Activated naive CD8-positive, alpha-beta T cell treated with anti-CD3 and anti-CD28 coated beads, Interleukin-2, amount 10 ng/mL, durations not matched to agents 7 days and 5 days (primary cell): ENCODE results near the gene PDLIM5. TPM values are rescaled to one million over a fixed set of nuclear protein-coding genes. Genes with fewer than 3 reads are reported as not detected.
"Not testable (repeated sequence)": the region's sequence is repeated elsewhere in the genome, so short reads cannot be mapped to it uniquely, and the experiment has no call there.

Experiments used
- ATAC-seq: fragments of 150-1000 bp; cut with Tn5 transposase; one replicate; pipeline ENCODE4 v1.10.0; 2021; ENCODE audit warnings: low read depth, moderate library complexity
- POLR2A ChIA-PET: fragments of 350-600 bp; sonication (Branson Sonifier 250); formaldehyde crosslinking; loops from one replicate; lab custom pipeline; 2021; ENCODE audit warnings: antibody characterized with exemption; lab: Charles Lee
- DNase-seq: peaks from one replicate; pipeline ENCODE4 v3.0.0; 2021
- H3K27ac Mint-ChIP-seq: one replicate; pipeline ENCODE4 v1.8.0; 2022; ENCODE audit warnings: mild to moderate bottlenecking, mixed read lengths
- H3K27me3 Mint-ChIP-seq: one replicate; pipeline ENCODE4 v1.8.0; 2022; ENCODE audit warnings: mild to moderate bottlenecking, moderate library complexity, mixed read lengths
- H3K36me3 Mint-ChIP-seq: one replicate; pipeline ENCODE4 v1.8.0; 2021; ENCODE audit warnings: mild to moderate bottlenecking, mixed read lengths
- H3K4me1 Mint-ChIP-seq: one replicate; pipeline ENCODE4 v1.8.0; 2021; ENCODE audit warnings: mixed read lengths
- H3K4me3 Mint-ChIP-seq: one replicate; pipeline ENCODE4 v1.8.0; 2022; ENCODE audit warnings: mild to moderate bottlenecking, moderate library complexity, mixed read lengths
- H3K9me3 Mint-ChIP-seq: one replicate; pipeline ENCODE4 v1.8.0; 2021; ENCODE audit warnings: mixed read lengths
- total RNA-seq, 2 experiments: library from RNA; stranded (reverse); gene quantifications; one replicate each; pipeline ENCODE4 v1.2.3, GENCODE V29; 2021

The PDLIM5 gene
- total RNA-seq, 2 experiments from 2014 or later = 25.6 to 31.6 TPM

DNA sequence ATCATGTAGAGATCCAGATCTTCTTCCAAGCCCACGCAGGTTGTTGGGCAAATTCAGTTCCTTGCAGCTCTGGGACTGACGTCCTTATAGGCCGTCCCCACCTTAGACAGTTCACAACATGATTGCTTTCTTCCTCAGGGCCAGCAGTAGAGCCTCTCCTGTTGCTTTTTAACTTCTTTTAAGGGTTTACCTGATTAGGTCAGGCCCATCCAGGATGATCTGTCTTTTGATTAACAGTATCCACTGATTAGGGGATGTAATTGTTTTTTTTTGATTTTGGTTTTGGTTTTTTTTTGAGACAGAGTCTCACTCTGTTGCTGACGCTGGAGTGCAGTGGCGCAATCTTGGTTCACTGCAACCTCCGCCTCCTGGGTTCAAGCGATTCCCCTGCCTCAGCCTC, 197.0 kb downstream of the PDLIM5 start:
- H3K36me3 Mint-ChIP-seq = no peaks in the 10 kb centered on the region
- ATAC-seq = no peak
- H3K4me3 Mint-ChIP-seq = no peak overlapping the region
- H3K4me1 Mint-ChIP-seq = no peaks in the 10 kb centered on the region
- no peak overlapping the region for H3K27ac Mint-ChIP-seq
- POLR2A ChIA-PET = no interaction called here
- no peaks in the 10 kb centered on the region for H3K27me3 Mint-ChIP-seq
- DNase-seq = no peak
- H3K9me3 Mint-ChIP-seq = no peaks in the 10 kb centered on the region

GRCh38 chr4:94649381-94650133, 197.8 kb downstream of the PDLIM5 start:
- H3K27ac Mint-ChIP-seq = no peak overlapping the region
- ATAC-seq (no peak), DNase-seq (no peak)
- no peak overlapping the region for H3K4me3 Mint-ChIP-seq
- no peaks in the 10 kb centered on the region for H3K4me1 Mint-ChIP-seq
- no peaks in the 10 kb centered on the region for H3K9me3 Mint-ChIP-seq
- no peaks in the 10 kb centered on the region for H3K36me3 Mint-ChIP-seq
- POLR2A ChIA-PET = no interaction called here
- no peaks in the 10 kb centered on the region for H3K27me3 Mint-ChIP-seq

GRCh38 chr4:94650134-94650495, 198.4 kb downstream of the PDLIM5 start:
- ATAC-seq (no peak), DNase-seq (no peak)
- Mint-ChIP-seq H3K27me3 (no peaks in the 10 kb centered on the region), H3K27ac (no peak overlapping the region), H3K9me3 (no peaks in the 10 kb centered on the region), H3K36me3 (no peaks in the 10 kb centered on the region), H3K4me1 (no peaks in the 10 kb centered on the region), H3K4me3 (no peak overlapping the region)
- POLR2A ChIA-PET = no interaction called here

GRCh38 chr4:94650690-94651089, 198.9 kb downstream of the PDLIM5 start:
- no peaks in the 10 kb centered on the region for H3K9me3 Mint-ChIP-seq
- ATAC-seq (no peak), DNase-seq (no peak)
- H3K27ac Mint-ChIP-seq = no peak overlapping the region
- no peaks in the 10 kb centered on the region for H3K27me3 Mint-ChIP-seq
- H3K4me3 Mint-ChIP-seq = no peak overlapping the region
- POLR2A ChIA-PET = no interaction called here
- no peaks in the 10 kb centered on the region for H3K4me1 Mint-ChIP-seq
- no peaks in the 10 kb centered on the region for H3K36me3 Mint-ChIP-seq

- DNase-seq (no peak), ATAC-seq (no peak)
- no peaks in the 10 kb centered on the region for H3K9me3 Mint-ChIP-seq
- no peaks in the 10 kb centered on the region for H3K36me3 Mint-ChIP-seq
- no peaks in the 10 kb centered on the region for H3K27me3 Mint-ChIP-seq
- H3K27ac Mint-ChIP-seq = no peak overlapping the region
- H3K4me1 Mint-ChIP-seq = no peaks in the 10 kb centered on the region
- POLR2A ChIA-PET = no interaction called here
- H3K4me3 Mint-ChIP-seq = no peak overlapping the region
Observed at GRCh38 chr4:94653095-94653649, 201.4 kb downstream of the PDLIM5 start.

GRCh38 chr4:94653984-94654609, 202.4 kb downstream of the PDLIM5 start:
- POLR2A ChIA-PET = no interaction called here
- H3K4me1 Mint-ChIP-seq = no peaks in the 10 kb centered on the region
- DNase-seq (no peak), ATAC-seq (no peak)
- H3K27ac Mint-ChIP-seq = no peak overlapping the region
- no peaks in the 10 kb centered on the region for H3K9me3 Mint-ChIP-seq
- H3K36me3 Mint-ChIP-seq = no peaks in the 10 kb centered on the region
- no peaks in the 10 kb centered on the region for H3K27me3 Mint-ChIP-seq
- no peak overlapping the region for H3K4me3 Mint-ChIP-seq

DNA sequence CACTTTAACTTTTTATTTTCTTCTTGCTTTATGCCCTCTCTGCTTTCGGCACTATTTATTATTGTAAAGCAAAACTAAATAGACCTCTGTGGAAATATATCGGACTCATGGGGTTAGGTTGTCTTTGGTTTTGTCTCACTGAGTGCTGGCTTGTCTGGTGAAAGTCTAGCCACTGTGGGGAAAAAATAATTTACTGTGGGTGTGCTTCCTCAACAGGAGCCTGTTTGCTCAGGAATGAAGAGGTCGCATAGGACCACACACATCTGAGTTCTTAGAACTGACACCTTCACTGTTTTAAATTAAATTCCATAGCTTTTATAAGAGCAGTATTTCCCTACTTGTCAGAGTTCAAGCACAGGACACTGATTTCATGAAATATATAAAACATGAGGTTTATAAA, 203.0 kb downstream of the PDLIM5 start:
- DNase-seq = no peak
- Mint-ChIP-seq H3K4me3 (no peak overlapping the region), H3K9me3 (no peaks in the 10 kb centered on the region), H3K4me1 (no peaks in the 10 kb centered on the region), H3K36me3 (no peaks in the 10 kb centered on the region), H3K27ac (no peak overlapping the region), H3K27me3 (no peaks in the 10 kb centered on the region)
- POLR2A ChIA-PET = no interaction called here
- no peak for ATAC-seq

DNA sequence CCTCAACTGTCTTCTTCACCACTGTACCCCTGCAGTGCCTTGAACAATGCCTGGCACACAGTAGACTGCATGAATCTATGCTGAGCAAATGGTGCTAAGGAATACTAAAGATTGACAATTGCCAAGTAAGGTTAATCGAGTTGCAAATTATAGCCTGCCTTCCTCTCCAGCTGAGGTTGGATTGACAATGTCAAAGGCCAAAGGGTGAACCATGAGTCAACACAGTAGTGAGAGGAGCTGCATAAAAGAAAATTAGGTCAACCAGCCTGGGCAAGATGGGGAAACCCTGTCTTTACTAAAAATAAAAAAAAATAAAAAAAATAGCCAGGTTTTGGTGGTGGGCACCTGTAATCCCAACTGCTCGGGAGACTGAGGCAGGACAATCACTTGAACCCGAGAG, 208.9 kb downstream of the PDLIM5 start:
- no peaks in the 10 kb centered on the region for H3K4me1 Mint-ChIP-seq
- peaks cover 1% of the 10 kb centered on the region for H3K36me3 Mint-ChIP-seq

GRCh38 chr4:94665021-94665420, 213.3 kb downstream of the PDLIM5 start:
- H3K4me1 Mint-ChIP-seq, POLR2A ChIA-PET, H3K4me3 Mint-ChIP-seq, H3K27ac Mint-ChIP-seq, H3K36me3 Mint-ChIP-seq, ATAC-seq, DNase-seq, H3K27me3 Mint-ChIP-seq, H3K9me3 Mint-ChIP-seq: not testable (repeated sequence)

More for the DNA sequence above, 208.9 kb downstream of the PDLIM5 start:
- Mint-ChIP-seq H3K27me3 (no peaks in the 10 kb centered on the region), H3K27ac (no peak overlapping the region), H3K4me3 (no peak overlapping the region), H3K9me3 (no peaks in the 10 kb centered on the region)
- ATAC-seq (no peak), DNase-seq (no peak)
- POLR2A ChIA-PET = no interaction called here

- Mint-ChIP-seq H3K27me3 (no peaks in the 10 kb centered on the region), H3K9me3 (no peaks in the 10 kb centered on the region), H3K27ac (no peak overlapping the region), H3K36me3 (peaks cover 1% of the 10 kb centered on the region), H3K4me1 (no peaks in the 10 kb centered on the region), H3K4me3 (no peak overlapping the region)
- POLR2A ChIA-PET = no interaction called here
- no peak for DNase-seq
- no peak for ATAC-seq
Observed at GRCh38 chr4:94665500-94666404, 214.0 kb downstream of the PDLIM5 start.

- Mint-ChIP-seq H3K27me3 (no peaks in the 10 kb centered on the region), H3K9me3 (no peaks in the 10 kb centered on the region), H3K36me3 (no peaks in the 10 kb centered on the region), H3K4me1 (no peaks in the 10 kb centered on the region), H3K27ac (no peak overlapping the region), H3K4me3 (no peak overlapping the region)
- DNase-seq (no peak), ATAC-seq (no peak)
- POLR2A ChIA-PET = no interaction called here
Observed at GRCh38 chr4:94668724-94669123, 217.0 kb downstream of the PDLIM5 start.

- DNase-seq (no peak), ATAC-seq (no peak)
- Mint-ChIP-seq H3K27me3 (no peaks in the 10 kb centered on the region), H3K36me3 (no peaks in the 10 kb centered on the region), H3K4me1 (no peaks in the 10 kb centered on the region), H3K4me3 (no peak overlapping the region), H3K27ac (no peak overlapping the region), H3K9me3 (no peaks in the 10 kb centered on the region)
- POLR2A ChIA-PET = no interaction called here
Observed at GRCh38 chr4:94669672-94670664, 218.2 kb downstream of the PDLIM5 start.
